ENCODE results near the gene CACNA1C.
"Not testable (repeated sequence)": the region's sequence is repeated elsewhere in the genome, so short reads cannot be mapped to it uniquely, and the experiment has no call there.

The CACNA1C gene

DNA sequence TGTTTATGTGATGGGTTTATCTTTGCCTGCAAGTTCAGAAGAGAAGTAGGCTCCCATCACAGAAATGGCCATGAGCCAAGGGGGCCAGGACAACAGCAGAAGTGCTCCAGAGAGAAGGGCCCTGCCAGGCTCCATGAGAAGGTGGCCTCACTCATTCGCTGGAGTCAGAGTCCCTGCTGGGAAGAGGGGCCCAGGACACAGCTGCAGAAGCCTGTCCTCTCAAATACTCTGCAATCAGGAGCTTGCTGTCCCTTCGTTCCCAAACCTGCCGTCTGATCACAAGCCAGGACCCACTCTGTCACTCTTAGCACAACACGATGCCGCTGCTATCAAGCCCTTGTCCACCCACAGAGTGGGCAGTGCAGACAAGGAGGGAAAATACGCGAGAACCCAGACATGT lies 435.8 kb downstream of the CACNA1C start:
- DNase-seq (ENCODE audit: low spot score): no peak

DNA sequence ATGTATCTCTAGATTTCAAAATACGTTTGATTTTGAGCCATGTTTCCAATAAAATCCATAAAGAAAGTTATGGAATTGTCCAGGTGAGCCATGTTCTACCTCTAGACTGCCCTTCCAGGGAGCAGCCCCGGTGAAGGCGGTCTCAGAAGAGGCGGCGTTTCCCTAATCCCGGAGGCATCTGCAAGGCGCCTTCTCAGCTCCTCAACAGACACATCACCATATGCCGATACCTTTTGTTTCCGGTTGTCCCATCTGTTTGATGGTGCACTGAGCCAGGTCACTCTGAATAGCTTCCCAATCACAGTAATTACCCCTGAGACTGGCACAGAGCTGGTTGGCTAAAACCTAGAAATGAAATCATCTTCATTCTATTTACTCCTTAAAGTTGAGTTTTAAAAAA lies 436.5 kb downstream of the CACNA1C start:
- DNase-seq (ENCODE audit: low spot score): no peak

DNA sequence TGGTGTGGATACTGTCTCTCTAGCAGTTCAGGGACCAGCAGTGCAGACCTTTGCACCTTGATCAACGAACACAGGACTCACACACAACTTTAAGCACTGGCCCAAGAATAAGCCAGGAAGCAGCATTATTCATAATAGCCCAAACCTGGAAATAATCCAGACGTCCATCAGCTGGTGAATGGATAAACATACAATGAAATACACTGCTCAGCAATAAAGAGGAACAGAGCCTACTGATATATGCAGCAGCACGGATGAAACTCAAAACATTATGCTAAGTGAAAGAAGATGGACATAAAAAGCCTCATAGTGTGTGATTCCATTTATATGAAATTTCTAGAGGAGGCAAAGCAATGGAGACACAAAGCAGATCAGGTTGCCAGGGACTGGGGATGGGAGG lies 438.0 kb downstream of the CACNA1C start:
- DNase-seq (ENCODE audit: low spot score): no peak

DNA sequence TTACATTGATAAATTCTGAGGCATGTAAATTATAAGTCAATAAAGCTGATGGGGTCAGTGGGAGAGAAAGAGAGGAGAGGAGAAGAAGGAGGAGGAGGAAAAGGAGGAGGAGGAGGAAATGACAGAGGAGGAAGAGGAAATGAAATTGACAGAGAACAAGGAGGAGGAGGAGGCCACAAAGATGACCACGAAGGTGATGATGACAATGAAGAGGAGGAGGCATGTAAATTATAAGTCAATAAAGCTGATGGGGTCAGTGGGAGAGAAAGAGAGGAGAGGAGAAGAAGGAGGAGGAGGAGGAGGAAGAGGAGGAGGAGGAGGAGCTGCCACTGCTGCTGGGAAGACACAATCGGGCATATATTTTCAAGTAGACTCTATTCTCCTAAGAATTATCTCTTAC lies 438.6 kb downstream of the CACNA1C start:
- not testable (repeated sequence) for DNase-seq (ENCODE audit: low spot score)

DNA sequence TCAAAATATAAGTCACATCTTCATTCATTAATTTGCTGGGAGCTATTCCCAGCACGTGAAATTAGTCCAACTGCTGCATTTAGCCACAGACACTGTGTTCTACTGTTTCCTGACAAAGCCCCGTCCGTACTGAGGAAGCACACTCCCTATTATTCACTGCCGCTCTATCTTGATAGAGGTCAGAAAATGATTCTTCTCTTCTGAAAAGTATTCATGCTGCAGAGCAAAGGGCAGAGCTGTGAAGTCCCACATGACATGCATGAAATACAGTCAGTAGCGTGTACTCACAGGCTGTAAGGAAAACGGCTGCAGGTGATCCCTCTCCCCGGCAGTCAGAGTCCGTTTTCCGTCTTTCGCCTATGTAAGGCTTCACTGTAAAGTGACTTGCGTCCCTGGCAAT lies 439.4 kb downstream of the CACNA1C start:
- DNase-seq (ENCODE audit: low spot score): no peak

DNA sequence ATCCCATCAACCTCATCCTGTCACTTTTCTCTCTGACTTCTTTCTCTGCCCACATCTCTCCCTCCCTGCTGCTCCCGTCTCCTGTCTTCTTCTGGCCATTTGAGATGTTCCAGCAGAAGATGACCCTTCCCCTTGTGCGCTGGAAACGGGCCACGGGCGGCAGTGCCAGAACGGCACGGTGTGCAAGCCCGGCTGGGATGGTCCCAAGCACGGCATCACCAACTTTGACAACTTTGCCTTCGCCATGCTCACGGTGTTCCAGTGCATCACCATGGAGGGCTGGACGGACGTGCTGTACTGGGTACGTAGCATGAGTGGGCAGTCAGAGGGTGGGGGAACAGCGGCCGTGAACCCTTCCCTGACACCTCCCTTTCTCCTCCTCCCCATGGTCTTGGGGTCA lies 440.3 kb downstream of the CACNA1C start:
- DNase-seq (ENCODE audit: low spot score): no peak

DNA sequence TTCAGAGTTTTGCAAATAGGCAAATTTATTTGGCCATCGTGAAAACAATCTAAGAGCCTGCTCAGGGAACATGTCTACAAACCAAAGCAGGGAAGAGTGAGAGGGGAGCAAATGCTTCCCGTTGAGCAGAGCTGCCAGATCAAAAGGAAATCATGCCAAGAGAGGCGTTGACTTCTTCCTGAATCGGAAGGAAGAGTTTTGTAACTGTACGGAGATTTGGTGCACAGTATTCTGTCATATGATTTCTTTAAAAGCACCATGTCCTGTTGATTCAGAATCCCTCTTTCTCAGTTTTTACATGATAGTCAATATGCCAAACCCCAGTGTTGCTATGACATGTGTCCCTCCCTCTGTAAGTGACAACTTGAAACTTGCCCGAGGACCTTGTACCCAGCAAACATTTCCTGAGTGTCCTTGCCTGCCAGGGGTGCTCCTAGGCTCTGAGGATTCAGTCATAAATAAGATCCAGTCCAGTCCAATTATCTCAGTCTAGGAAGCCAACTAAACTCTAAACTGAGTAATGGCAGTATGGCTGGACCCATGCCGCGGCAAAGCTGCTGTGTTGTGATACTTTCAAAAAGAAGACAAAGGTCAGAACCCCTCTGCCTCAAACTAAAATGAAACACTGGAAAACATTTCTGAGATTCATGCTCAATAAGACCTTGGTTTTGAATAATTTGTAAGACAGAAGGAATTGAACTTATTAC lies 441.9 kb downstream of the CACNA1C start:
- DNase-seq (ENCODE audit: low spot score): no peak

DNA sequence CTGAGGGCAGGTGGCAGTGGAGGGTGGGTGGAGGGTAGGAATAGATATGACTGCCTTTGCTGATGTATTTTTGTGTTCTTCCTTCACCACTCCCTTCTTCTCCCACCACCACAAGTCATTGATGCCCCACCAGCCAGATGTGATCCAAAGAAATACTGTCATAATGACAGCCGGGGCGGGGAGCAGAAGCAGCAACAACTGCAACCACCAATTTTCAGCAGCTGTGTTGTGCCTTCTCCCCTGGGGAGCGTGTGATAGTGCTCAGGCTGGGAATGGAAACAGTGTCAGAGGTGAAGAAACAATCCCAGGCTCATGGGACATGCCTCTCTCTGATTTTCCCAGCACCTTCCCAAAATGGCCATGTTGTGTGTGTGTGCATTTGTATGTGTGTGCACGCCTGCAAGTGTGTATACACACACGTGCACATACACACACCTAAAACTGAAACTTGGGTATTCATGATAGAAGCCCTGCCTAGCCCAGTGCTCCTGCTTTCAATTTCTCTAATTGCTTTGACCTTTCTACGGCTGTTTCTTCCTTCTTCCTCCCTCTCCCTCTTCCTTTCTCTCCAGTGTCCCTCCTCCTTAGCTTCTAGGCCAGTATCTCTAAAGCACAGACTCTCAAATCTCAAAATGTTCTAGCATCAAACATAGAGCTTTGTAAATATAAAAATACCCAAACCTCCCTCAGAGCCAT lies 442.8 kb downstream of the CACNA1C start:
- DNase-seq (ENCODE audit: low spot score): no peak

DNA sequence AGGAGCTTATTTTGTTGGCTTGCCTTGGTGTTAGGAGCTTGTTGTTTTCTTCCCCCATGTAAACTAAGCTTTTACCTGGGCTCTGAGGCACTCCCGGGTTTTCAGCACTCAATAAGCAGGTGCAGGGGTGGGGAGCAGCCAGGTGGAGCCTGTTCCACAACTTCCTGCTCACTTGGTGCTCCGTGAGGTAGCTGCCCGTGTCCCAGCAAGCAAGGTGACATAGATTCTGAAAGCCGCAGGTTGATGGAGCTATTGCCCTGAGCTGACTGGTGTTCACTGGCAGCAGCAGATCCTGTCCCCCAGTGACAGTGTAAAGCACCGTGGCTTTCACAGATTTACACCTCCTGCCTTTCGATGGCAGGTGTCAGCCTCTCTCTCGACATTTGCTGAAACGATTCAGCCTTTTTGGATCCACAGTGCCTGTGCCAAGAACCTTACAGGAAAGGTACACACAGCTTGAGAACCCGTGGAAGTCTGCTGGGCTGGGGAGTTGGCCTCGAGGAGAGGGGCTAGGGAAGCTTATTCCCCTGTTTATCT lies 446.2 kb downstream of the CACNA1C start:
- DNase-seq (ENCODE audit: low spot score): no peak

DNA sequence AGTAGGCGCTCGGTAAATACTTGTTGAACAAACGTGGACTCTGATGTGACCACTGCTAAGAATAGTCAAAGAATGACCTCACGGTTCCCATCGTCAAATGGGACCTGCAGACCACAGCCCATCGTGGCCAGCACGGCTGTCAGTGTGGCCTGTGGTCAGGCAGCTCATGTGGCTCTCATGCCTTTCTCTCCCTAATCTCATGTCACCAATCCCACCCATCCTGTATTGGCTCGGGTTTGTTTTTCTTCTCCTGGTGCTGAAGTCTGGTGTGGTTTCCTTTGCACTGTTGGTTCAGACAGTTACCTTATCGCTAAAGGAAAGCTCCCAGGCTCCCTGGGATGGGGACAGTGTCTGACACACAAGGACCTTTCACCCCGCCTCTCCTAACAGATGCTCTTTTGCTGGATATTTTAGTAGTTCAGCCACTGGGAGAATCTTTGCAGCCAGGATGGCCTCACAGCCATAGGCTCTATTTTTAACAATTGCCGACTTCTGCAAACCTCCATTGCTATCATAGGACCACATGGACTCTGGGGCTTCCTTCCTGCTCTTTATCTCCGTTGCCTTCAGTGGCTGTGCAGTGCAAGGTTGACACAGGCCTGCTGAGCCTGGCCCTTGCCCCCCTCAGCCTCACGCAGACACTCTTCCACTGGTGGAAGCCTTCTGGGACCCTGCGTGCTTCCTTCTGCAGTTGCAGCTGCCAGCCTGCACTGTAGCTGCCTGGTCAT lies 448.8 kb downstream of the CACNA1C start:
- no peak for DNase-seq (ENCODE audit: low spot score)

DNA sequence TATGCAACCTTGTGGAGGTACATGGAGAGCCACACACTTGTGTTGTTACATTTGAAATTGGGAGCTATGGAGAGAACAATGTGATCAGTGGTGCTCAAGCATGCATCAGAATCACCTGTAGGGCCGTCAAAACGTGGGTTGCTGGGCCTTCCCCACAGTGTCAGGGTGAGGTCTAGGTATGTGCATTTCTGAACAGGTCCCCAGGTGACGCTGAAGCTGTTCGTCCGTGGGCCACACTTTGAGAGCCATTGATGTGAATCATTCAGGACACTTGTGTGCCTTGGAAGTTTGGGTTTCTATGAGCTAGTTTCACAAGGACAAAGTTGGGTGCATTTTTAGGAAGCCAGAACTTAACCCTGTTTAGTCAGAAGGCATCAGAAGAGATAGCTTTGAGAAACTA lies 450.2 kb downstream of the CACNA1C start:
- no peak for DNase-seq (ENCODE audit: low spot score)

DNA sequence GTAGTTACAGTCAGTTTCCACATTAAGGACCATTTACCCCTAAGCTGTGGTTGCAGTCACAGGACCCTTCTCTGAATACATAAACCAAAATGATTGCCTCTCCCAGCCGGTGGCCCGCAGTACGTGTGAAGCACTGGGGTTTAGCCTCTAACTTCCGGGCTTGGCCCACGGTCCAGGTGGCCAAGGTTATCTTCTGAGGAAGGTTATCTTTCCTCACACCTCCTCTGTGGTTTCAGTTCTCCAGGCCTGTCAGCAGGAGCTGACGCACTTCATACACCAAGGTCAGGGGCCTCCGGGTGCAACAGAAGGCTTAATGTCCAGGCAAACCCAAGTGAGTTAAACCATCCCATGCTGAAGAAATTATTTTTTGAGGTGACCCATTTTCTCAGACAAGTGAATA lies 451.0 kb downstream of the CACNA1C start:
- no peak for DNase-seq (ENCODE audit: low spot score)

DNA sequence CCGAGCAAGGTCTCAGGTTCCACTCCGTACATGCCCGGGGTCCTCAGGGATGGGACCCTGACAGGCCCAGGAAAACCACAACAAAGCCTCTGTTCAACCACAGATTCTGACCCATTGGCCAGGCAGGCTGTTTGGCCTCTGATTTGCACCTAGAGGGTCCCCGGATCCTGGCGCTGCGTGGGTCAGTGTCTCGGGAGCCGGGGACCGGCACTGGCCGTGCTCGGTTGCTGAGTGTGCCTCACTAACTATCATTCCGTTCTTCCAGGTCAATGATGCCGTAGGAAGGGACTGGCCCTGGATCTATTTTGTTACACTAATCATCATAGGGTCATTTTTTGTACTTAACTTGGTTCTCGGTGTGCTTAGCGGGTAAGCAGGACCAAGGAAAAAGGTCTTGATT lies 451.8 kb downstream of the CACNA1C start:
- no peak for DNase-seq (ENCODE audit: low spot score)

DNA sequence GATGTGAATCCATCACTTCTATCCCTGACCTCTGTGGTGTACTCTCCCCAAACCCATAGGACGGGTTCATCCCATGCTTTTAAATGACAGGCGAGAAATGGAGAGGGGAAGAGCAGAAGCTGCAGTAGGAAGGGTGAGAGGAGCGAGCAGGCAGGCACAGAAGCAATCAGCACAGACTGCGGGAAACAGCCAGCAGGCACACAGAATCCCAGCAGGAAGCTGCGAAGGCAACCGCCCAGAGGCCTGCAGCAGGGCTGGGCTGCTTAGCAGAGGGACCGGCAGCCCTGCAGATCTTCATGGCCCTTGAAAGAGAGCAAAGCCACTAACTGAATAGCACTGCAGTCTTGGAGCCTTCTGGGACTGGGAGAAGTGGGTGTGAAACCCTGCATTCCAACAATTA lies 455.0 kb downstream of the CACNA1C start:
- DNase-seq (ENCODE audit: low spot score): no peak

DNA sequence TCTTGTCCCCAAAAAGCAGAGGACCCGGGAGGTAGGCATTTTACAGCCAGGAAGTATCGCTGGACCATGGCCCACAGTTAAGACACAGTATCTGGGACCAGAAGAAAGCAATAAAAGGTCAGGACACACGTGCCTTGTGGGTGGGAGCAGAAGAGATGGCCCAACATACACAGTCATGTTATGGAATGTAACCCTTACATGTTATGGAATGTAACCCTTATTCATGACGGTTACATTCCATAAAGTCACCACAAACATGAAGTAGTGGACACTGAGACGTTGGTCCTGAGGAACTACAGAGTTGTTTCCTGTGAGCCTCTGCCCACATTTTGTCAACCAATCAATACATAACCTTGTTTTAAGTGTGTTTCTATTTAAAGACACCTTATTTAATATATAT lies 456.4 kb downstream of the CACNA1C start:
- no peak for DNase-seq (ENCODE audit: low spot score)

DNA sequence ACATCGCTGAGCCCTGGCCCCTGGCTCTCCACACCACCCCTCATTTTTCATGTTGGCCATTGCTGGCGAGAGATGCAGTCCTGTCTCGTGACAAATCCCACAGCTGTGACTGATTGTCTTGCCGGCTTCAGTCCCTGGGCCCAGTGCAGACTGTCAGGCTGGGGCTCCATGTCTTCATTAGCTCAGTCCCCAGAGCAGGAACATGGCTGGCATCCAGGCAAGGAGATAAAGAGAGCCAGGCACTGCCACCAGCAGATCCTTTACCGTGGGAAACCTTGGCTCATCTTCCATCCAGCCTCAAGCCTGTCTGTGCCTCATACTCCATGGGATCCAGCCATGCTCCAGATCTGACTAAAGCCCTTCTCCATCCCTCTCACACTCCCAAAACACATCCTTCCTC lies 457.3 kb downstream of the CACNA1C start:
- DNase-seq (ENCODE audit: low spot score): no peak

DNA sequence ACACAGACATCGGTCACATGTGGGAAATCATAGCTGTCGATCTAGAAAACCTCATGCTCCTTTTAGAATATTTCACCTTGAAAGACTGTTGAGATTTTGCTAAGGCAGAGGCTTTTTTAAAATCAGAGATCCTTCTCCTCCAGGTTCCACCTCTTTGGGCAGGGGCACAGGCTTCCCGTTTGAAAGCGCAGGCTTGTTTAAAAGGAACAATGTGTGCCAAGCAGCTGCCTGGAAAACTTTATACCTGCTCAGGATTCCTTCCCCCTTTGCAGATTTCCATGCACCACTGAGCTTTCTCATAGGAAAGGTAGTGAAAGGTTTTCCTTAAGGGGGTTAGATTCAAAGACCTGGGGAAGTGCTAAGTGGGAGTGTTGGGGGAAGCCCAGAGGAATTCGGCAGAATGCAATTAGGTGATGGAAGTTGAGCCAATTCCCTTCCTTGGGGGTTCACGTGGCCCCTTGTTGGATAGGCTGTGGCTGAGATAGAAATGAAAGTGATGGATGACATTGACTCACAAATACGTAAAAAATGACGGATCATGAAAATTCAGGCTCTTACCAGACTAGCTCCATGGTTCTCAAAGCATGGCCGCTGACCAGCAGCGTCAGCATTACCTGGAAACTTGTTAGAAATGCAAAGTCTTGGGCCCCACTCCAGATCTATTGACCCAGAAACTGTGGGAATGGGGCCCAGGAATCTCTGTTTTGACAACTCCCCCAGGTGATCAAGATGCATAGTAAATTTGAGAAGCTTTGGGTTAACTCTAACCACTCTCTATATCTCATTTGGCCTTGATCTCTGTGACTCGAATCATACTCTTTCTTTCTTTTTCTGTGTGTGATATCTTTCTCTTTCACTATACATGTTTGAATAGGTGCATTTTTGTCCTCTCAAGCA lies 460.6 kb downstream of the CACNA1C start:
- DNase-seq (ENCODE audit: low spot score): no peak

DNA sequence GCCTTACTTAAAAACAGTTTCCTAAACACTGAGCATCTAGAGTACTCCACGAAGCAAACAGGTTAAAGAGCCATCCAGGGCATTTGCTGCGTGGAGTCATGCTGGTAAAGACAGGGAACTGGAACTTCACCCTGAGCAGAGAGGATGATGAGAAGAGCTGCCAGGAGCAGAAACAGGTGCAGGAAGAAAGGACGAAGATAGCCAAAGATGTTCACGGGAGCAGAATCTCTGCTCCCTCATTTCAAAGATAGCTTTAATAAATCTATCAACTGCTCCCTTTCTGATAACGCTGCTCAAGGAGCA lies 461.2 kb downstream of the CACNA1C start:
- no peak for DNase-seq (ENCODE audit: low spot score)

DNA sequence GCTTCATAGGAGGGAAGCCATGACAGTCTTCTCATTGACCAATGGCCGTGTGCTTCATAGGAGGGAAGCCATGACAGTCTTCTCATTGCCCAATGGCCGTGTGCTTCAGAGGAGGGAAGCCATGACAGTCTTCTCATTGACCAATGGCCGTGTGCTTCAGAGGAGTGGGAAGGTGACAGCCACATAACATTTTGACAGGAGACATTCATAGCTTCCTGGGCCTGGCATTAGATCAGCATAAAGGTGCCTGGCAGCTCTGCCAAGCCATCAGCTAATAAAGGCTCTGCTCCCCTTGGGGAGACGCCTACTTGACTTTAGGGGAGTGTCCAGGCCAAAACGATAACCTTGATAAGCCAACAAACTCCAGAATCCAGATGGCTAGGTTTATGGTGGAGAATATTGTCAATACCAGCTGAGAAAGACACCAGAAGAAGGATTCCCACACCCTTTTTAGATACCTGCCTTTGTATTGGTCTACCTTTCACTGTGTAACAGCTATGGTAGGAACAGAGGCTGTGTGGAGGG lies 468.0 kb downstream of the CACNA1C start:
- no peak for DNase-seq (ENCODE audit: low spot score)

DNA sequence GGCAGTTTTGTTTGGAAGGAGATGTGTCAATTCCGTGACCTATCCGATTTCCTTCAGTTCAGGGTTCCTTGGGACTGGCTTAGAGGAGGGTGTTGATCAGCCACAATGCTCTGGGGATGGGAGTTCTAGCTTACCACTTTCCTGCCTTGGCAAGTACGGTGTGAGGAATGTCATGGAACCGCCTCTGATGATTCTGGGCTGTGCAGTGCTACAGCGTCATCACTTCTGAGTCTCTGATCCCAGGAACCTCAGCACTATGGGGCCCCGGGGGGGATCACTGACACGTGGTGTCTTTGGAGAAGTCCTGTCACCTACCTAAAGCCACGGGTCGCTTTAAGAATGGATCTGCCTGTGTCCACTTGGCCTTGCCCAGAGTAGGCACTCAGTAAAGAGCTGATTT lies 470.5 kb downstream of the CACNA1C start:
- no peak for DNase-seq (ENCODE audit: low spot score)

DNA sequence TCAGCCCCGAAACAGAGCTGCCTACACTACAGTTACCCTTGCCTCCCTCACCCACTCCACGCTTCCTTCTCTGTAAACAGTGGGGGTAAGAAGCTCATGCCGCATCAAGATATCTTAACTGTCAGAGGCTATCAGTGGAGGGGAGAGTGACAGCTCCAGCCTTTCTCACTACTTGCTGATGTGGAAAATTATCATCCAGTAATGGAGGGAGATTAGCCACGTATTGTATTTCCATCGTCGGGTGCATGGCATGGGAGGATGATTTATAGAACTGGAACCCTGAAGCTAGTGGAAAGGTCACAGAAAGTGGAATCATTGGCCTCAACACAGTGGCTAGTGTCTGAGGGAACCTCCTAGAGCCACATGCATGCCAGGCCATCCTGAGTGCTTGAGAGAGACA lies 471.1 kb downstream of the CACNA1C start:
- no peak for DNase-seq (ENCODE audit: low spot score)

DNA sequence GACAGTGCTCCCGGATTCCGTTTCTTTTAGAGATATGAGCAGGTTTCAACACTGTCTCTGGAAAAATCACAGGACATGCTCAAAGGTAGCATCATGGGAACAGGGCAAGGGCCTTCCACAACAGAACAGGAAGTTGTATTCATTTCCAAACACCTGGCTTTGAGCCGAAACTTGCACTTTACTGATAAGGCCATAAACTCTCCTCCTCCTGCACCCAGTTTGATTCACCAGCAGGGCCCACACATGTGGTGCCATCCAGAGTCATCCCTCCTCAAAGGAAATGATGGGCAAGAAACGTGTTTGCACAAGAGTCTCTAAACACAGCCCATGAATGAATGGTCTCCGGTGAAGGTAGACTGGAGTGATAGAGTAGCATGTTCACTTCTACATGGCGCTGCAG lies 473.6 kb downstream of the CACNA1C start:
- DNase-seq (ENCODE audit: low spot score): no peak

Measured in HuH-7.5 (cell line).